CD4-positive, alpha-beta T cell treated with Interleukin-17A for 1 hour (primary cell): ENCODE measurements around the gene THSD4.
"Not testable (repeated sequence)": the region's sequence is repeated elsewhere in the genome, so short reads cannot be mapped to it uniquely, and the experiment has no call there.

Experiments
- DNase-seq: peaks from one replicate; pipeline ENCODE4 v3.0.0-alpha.2; 2020

THSD4 gene

GRCh38 chr15:71302861-71303410 is 187.7 kb downstream of the THSD4 start:
- no peak for DNase-seq

- DNase-seq: no peak
Measured at GRCh38 chr15:71303977-71304376, 188.7 kb downstream of the THSD4 start.

- no peak for DNase-seq
Measured at GRCh38 chr15:71304681-71305080, 189.4 kb downstream of the THSD4 start.

GRCh38 chr15:71306538-71306937 is 191.3 kb downstream of the THSD4 start:
- DNase-seq: no peak

GRCh38 chr15:71312194-71312708 is 197.0 kb downstream of the THSD4 start:
- DNase-seq: no peak

GRCh38 chr15:71312731-71313460 is 197.6 kb downstream of the THSD4 start:
- DNase-seq: no peak

- no peak for DNase-seq
Measured at GRCh38 chr15:71313806-71314205, 198.5 kb downstream of the THSD4 start.

GRCh38 chr15:71314956-71315537 is 199.8 kb downstream of the THSD4 start:
- no peak for DNase-seq

- DNase-seq: no peak
Measured at GRCh38 chr15:71316911-71317310, 201.6 kb downstream of the THSD4 start.

GRCh38 chr15:71319424-71319823 is 204.2 kb downstream of the THSD4 start:
- DNase-seq: not testable (repeated sequence)

GRCh38 chr15:71319935-71320334 is 204.7 kb downstream of the THSD4 start:
- no peak for DNase-seq

GRCh38 chr15:71323082-71323481 is 207.8 kb downstream of the THSD4 start:
- no peak for DNase-seq

- no peak for DNase-seq
Measured at GRCh38 chr15:71323584-71323983, 208.3 kb downstream of the THSD4 start.

GRCh38 chr15:71325481-71325880 is 210.2 kb downstream of the THSD4 start:
- no peak for DNase-seq

- no peak for DNase-seq
Measured at GRCh38 chr15:71328453-71328852, 213.2 kb downstream of the THSD4 start.

- no peak for DNase-seq
Measured at GRCh38 chr15:71329041-71329440, 213.8 kb downstream of the THSD4 start.

- DNase-seq: no peak
Measured at GRCh38 chr15:71329497-71330260, 214.4 kb downstream of the THSD4 start.

GRCh38 chr15:71330638-71331162 is 215.4 kb downstream of the THSD4 start:
- no peak for DNase-seq

GRCh38 chr15:71331173-71331572 is 215.9 kb downstream of the THSD4 start:
- DNase-seq: no peak

GRCh38 chr15:71332431-71333004 is 217.2 kb downstream of the THSD4 start:
- DNase-seq: no peak

- no peak for DNase-seq
Measured at GRCh38 chr15:71333136-71333700, 217.9 kb downstream of the THSD4 start.

GRCh38 chr15:71333839-71334238 is 218.6 kb downstream of the THSD4 start:
- DNase-seq: no peak
